ENCODE measurements around the gene RBM19. TPM values are rescaled to one million over a fixed set of nuclear protein-coding genes. Genes with fewer than 3 reads are reported as not detected.

Gene RBM19
- total RNA-seq, 2 donors from 2014 or later: 46.9 to 77.8 TPM

- H3K27ac Mint-ChIP-seq: no peak overlapping the region
Observed at GRCh38 chr12:113957627-113958026, 8.5 kb downstream of the RBM19 start.

GRCh38 chr12:113955109-113955970 lies 10.8 kb downstream of the RBM19 start:
- Mint-ChIP-seq H3K27me3 (no peaks in the 10 kb centered on the region), H3K36me3 (peaks cover 11% of the 10 kb centered on the region), H3K27ac (no peak overlapping the region), H3K9me3 (no peaks in the 10 kb centered on the region), H3K4me1 (ENCODE audit: low read depth in 2 of 2) (peaks cover 0 to under 1% of the 10 kb centered on the region in 2 donors), H3K4me3 (no peak overlapping the region)
- ATAC-seq: no peak
- DNase-seq (ENCODE audit: low spot score): peak; percentile 42

More at GRCh38 chr12:113957627-113958026, 8.5 kb downstream of the RBM19 start:
- Mint-ChIP-seq H3K4me3 (no peak overlapping the region), H3K27me3 (no peaks in the 10 kb centered on the region), H3K9me3 (no peaks in the 10 kb centered on the region), H3K4me1 (ENCODE audit: low read depth in 2 of 2) (peaks cover 12 to 13% of the 10 kb centered on the region in 2 donors), H3K36me3 (peaks cover 11% of the 10 kb centered on the region)
- peak; percentile 34 for DNase-seq (ENCODE audit: low spot score)
- no peak for ATAC-seq

GRCh38 chr12:113954547-113954946 lies 11.6 kb downstream of the RBM19 start:
- H3K9me3 Mint-ChIP-seq: no peaks in the 10 kb centered on the region
- H3K4me3 Mint-ChIP-seq: no peak overlapping the region
- peaks cover 11% of the 10 kb centered on the region for H3K36me3 Mint-ChIP-seq
- DNase-seq (ENCODE audit: low spot score) (no peak), ATAC-seq (no peak)
- H3K27me3 Mint-ChIP-seq: no peaks in the 10 kb centered on the region
- no peaks in the 10 kb centered on the region for H3K4me1 Mint-ChIP-seq (ENCODE audit: low read depth in 2 of 2)
- H3K27ac Mint-ChIP-seq: no peak overlapping the region

GRCh38 chr12:113950873-113951272 lies 15.3 kb downstream of the RBM19 start:
- Mint-ChIP-seq H3K27me3 (no peaks in the 10 kb centered on the region), H3K9me3 (no peaks in the 10 kb centered on the region), H3K36me3 (peaks cover 13% of the 10 kb centered on the region), H3K4me3 (no peak overlapping the region), H3K4me1 (ENCODE audit: low read depth in 2 of 2) (no peaks in the 10 kb centered on the region), H3K27ac (peak overlapping the region in 1 of 2 donors; percentile 14)
- peak; percentile 48 for DNase-seq (ENCODE audit: low spot score)
- no peak for ATAC-seq

- ATAC-seq (no peak), DNase-seq (ENCODE audit: low spot score) (peak; percentile 32)
- no peak overlapping the region for H3K4me3 Mint-ChIP-seq
- H3K4me1 Mint-ChIP-seq (ENCODE audit: low read depth in 2 of 2): no peaks in the 10 kb centered on the region
- no peaks in the 10 kb centered on the region for H3K9me3 Mint-ChIP-seq
- H3K36me3 Mint-ChIP-seq: peaks cover 14% of the 10 kb centered on the region
- no peak overlapping the region for H3K27ac Mint-ChIP-seq
- no peaks in the 10 kb centered on the region for H3K27me3 Mint-ChIP-seq
Observed at GRCh38 chr12:113949321-113950305, 16.5 kb downstream of the RBM19 start.

GRCh38 chr12:113948151-113948914 lies 17.8 kb downstream of the RBM19 start:
- no peak overlapping the region for H3K27ac Mint-ChIP-seq
- no peaks in the 10 kb centered on the region for H3K9me3 Mint-ChIP-seq

GRCh38 chr12:113946175-113946574 lies 19.9 kb downstream of the RBM19 start:
- Mint-ChIP-seq H3K27ac (no peak overlapping the region), H3K36me3 (peaks cover 10% of the 10 kb centered on the region), H3K4me3 (no peak overlapping the region), H3K27me3 (no peaks in the 10 kb centered on the region), H3K4me1 (ENCODE audit: low read depth in 2 of 2) (no peaks in the 10 kb centered on the region), H3K9me3 (no peaks in the 10 kb centered on the region)
- ATAC-seq (no peak), DNase-seq (ENCODE audit: low spot score) (no peak)

More at GRCh38 chr12:113948151-113948914, 17.8 kb downstream of the RBM19 start:
- Mint-ChIP-seq H3K27me3 (no peaks in the 10 kb centered on the region), H3K36me3 (peaks cover 10% of the 10 kb centered on the region), H3K4me3 (no peak overlapping the region), H3K4me1 (ENCODE audit: low read depth in 2 of 2) (no peaks in the 10 kb centered on the region)
- ATAC-seq: no peak
- DNase-seq (ENCODE audit: low spot score): no peak

GRCh38 chr12:113945174-113946173 lies 20.7 kb downstream of the RBM19 start:
- Mint-ChIP-seq H3K27me3 (no peaks in the 10 kb centered on the region), H3K36me3 (peaks cover 10% of the 10 kb centered on the region), H3K4me3 (no peak overlapping the region), H3K27ac (no peak overlapping the region), H3K9me3 (no peaks in the 10 kb centered on the region), H3K4me1 (ENCODE audit: low read depth in 2 of 2) (no peaks in the 10 kb centered on the region)
- no peak for ATAC-seq
- peak; percentile 55 for DNase-seq (ENCODE audit: low spot score)

- Mint-ChIP-seq H3K9me3 (no peaks in the 10 kb centered on the region), H3K27ac (no peak overlapping the region), H3K36me3 (peaks cover 11% of the 10 kb centered on the region), H3K4me3 (no peak overlapping the region), H3K4me1 (ENCODE audit: low read depth in 2 of 2) (no peaks in the 10 kb centered on the region), H3K27me3 (no peaks in the 10 kb centered on the region)
- DNase-seq (ENCODE audit: low spot score) (no peak), ATAC-seq (no peak)
Observed at GRCh38 chr12:113942209-113942608, 23.9 kb downstream of the RBM19 start.

- no peak overlapping the region for H3K4me3 Mint-ChIP-seq
- no peak for ATAC-seq
- peaks cover 11% of the 10 kb centered on the region for H3K36me3 Mint-ChIP-seq
Observed at GRCh38 chr12:113941208-113941486, 25.0 kb downstream of the RBM19 start.

GRCh38 chr12:113940357-113941207 lies 25.5 kb downstream of the RBM19 start:
- DNase-seq (ENCODE audit: low spot score) (peak; percentile 34), ATAC-seq (no peak)
- Mint-ChIP-seq H3K4me3 (no peak overlapping the region), H3K36me3 (peaks cover 11% of the 10 kb centered on the region), H3K27me3 (no peaks in the 10 kb centered on the region), H3K9me3 (no peaks in the 10 kb centered on the region), H3K27ac (no peak overlapping the region), H3K4me1 (ENCODE audit: low read depth in 2 of 2) (no peaks in the 10 kb centered on the region)

More at GRCh38 chr12:113941208-113941486, 25.0 kb downstream of the RBM19 start:
- H3K4me1 Mint-ChIP-seq (ENCODE audit: low read depth in 2 of 2): no peaks in the 10 kb centered on the region
- H3K27ac Mint-ChIP-seq: no peak overlapping the region
- H3K27me3 Mint-ChIP-seq: no peaks in the 10 kb centered on the region
- DNase-seq (ENCODE audit: low spot score): no peak
- no peaks in the 10 kb centered on the region for H3K9me3 Mint-ChIP-seq

GRCh38 chr12:113939867-113940266 lies 26.3 kb downstream of the RBM19 start:
- Mint-ChIP-seq H3K27me3 (no peaks in the 10 kb centered on the region), H3K36me3 (peaks cover 9% of the 10 kb centered on the region), H3K9me3 (no peaks in the 10 kb centered on the region), H3K4me1 (ENCODE audit: low read depth in 2 of 2) (no peaks in the 10 kb centered on the region), H3K4me3 (no peak overlapping the region), H3K27ac (no peak overlapping the region)
- DNase-seq (ENCODE audit: low spot score): peak; percentile 40
- ATAC-seq: no peak
